GM23248 (cell line): ENCODE results near the gene RBMS3.

Experiments used
- EZH2 ChIP-seq: fragments of 200-600 bp; sonication (generic); IDR thresholded peaks from 2 replicates; pipeline ENCODE4 v1.6.1; 2018; ENCODE audit warnings: antibody characterized with exemption, mild to moderate bottlenecking; ENCODE audit not compliant: insufficient read depth, poor library complexity, severe bottlenecking
- EZH2phosphoT487 ChIP-seq: fragments of 200-600 bp; sonication (generic); IDR thresholded peaks from 2 replicates; pipeline ENCODE4 v1.6.1; 2018; ENCODE audit warnings: antibody characterized with exemption, moderate library complexity, mild to moderate bottlenecking, low read depth; ENCODE audit not compliant: insufficient read depth

DNA sequence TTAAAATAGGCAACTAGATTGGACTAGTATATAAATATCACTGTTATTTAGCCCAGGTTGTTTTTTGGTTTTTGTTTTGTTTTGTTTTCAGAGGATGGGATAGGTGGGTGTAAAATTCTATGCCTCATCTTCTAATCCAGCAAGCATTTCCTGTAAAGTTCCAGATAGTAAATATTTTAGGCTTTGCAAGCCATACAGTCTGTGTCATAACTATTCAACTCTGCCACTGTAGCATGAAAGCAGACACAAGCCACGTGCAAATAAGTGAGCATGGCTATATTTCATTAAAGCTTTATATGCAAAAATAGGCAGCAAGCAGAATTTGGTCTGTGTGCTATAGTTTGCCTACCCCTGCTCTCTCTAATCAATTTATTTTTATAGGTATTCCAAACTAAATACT, 668.3 kb downstream of the RBMS3 start:
- TF ChIP-seq EZH2, result no peak
- no peak for TF ChIP-seq EZH2phosphoT487
